ENCODE measurements around the gene RIN2. TPM values are rescaled to one million over a fixed set of nuclear protein-coding genes. Genes with fewer than 3 reads are reported as not detected.

RIN2 gene
- total RNA-seq, 1 experiment from 2014 or later: 1.0 TPM

GRCh38 chr20:19777315-19777714 is 19.3 kb downstream of the RIN2 start:
- Histone ChIP-seq H3K23me2 (ENCODE audit: insufficient read length, low read depth, low read length, poor library complexity, severe bottlenecking) (no peaks in the 10 kb centered on the region), H3T11ph (ENCODE audit: low read length) (no peak overlapping the region), H3K9me3 (ENCODE audit: control insufficient read depth, low read depth, low read length) (no peaks in the 10 kb centered on the region), H3K79me1 (ENCODE audit: insufficient read depth, low read depth, low read length, poor library complexity, severe bottlenecking) (no peaks in the 10 kb centered on the region), H3K56ac (ENCODE audit: insufficient read length, low read depth, low read length) (no peak overlapping the region), H3K27ac (ENCODE audit: insufficient read length, low read depth, low read length) (no peak overlapping the region), H3K4ac (ENCODE audit: low read depth, low read length) (no peak overlapping the region), H3K4me1 (ENCODE audit: insufficient read depth, low read length) (0 out of 2 replicates have a peak, but pooled peaks cover 4% of the 10 kb centered on the region), H3K27me3 (ENCODE audit: insufficient read depth, low read length) (no peaks in the 10 kb centered on the region), H2BK12ac (ENCODE audit: insufficient read length, low read depth, low read length) (no peak overlapping the region), H3K18ac (ENCODE audit: insufficient read length, low read depth, low read length) (no peak overlapping the region), H2BK120ac (ENCODE audit: low read depth, low read length, poor library complexity, severe bottlenecking) (no peak overlapping the region), H4K91ac (ENCODE audit: insufficient read length, low read depth, low read length) (no peak overlapping the region), H4K5ac (ENCODE audit: insufficient read length, low read depth, low read length) (no peak overlapping the region), H2AFZ (ENCODE audit: low read length) (no peak overlapping the region), H3K79me2 (ENCODE audit: insufficient read depth, low read length) (no peaks in the 10 kb centered on the region), H2BK20ac (ENCODE audit: low read depth, low read length, poor library complexity, severe bottlenecking) (no peak overlapping the region), H3K9ac (ENCODE audit: extremely low read depth, insufficient read length, low read length) (no peak overlapping the region), H3K4me2 (ENCODE audit: insufficient read depth, insufficient read length, low read length) (no peak overlapping the region), H2AK5ac (ENCODE audit: insufficient read length, low read length) (no peak overlapping the region), H3K14ac (ENCODE audit: insufficient read depth, low read length) (no peak overlapping the region), H3K23ac (ENCODE audit: insufficient read length, low read depth, low read length) (no peak overlapping the region), H4K8ac (replicated peaks; ENCODE audit: insufficient read length, low read depth, low read length) (no peak overlapping the region), H2BK5ac (ENCODE audit: insufficient read length, low read length) (no peak overlapping the region), H4K20me1 (ENCODE audit: control insufficient read depth, insufficient read depth, insufficient read length) (no peaks in the 10 kb centered on the region), H2BK15ac (ENCODE audit: low read depth, low read length) (no peak overlapping the region)
- H3K4me3 Mint-ChIP-seq: no peak overlapping the region
- WGBS (ENCODE audit: extremely low coverage, insufficient read length, low lambda C conversion rate): no CpG with 5 or more reads among the region's 6 CpGs
- H3K9me3 Mint-ChIP-seq: no peaks in the 10 kb centered on the region
- DNase-seq: no peak
- no peaks in the 10 kb centered on the region; a peak in 1 of 7 replicates for H3K36me3 Mint-ChIP-seq (ENCODE audit: insufficient read depth in 1 of 3, low read depth in 3 of 3)
- no peaks in the 10 kb centered on the region for H3K27me3 Mint-ChIP-seq (ENCODE audit: low read depth)
- TF ChIP-seq CTCF (conservative IDR thresholded peaks at IDR 0.05): no peak
- H3K4me1 Mint-ChIP-seq: peaks cover 20 to 22% of the 10 kb centered on the region in 2 experiments
- H3K27ac Mint-ChIP-seq: no peak overlapping the region

Measured in H9 (cell line).